Vagina (tissue), 2 donors: ENCODE data around the gene PAQR7.

Source experiments
- CTCF ChIP-seq, 3 experiments: fragments of 450-650 bp in 2 of 3; fragments of 200-600 bp in 1 of 3; sonication (generic) in 1 of 3; IDR thresholded peaks; one replicate each; pipeline ENCODE4 v1.5.1; 2017 to 2019; ENCODE audit warnings: antibody characterized with exemption in 3 of 3, mild to moderate bottlenecking in 2 of 3, moderate library complexity in 2 of 3
- POLR2A ChIP-seq, 2 donors: fragments of 450-650 bp; IDR thresholded peaks; one replicate each; pipeline ENCODE4 v1.6.1; 2017; ENCODE audit warnings: antibody characterized with exemption in 2 of 2, mild to moderate bottlenecking in 2 of 2, moderate library complexity in 2 of 2
- POLR2AphosphoS5 ChIP-seq, 2 donors: sonication (generic); formaldehyde crosslinking; IDR thresholded peaks; one replicate each; pipeline ENCODE4 v1.9.0; 2017; ENCODE audit warnings: antibody characterized with exemption in 2 of 2, mild to moderate bottlenecking in 2 of 2, low read depth in 1 of 2; ENCODE audit not compliant: insufficient read depth in 1 of 2

DNA sequence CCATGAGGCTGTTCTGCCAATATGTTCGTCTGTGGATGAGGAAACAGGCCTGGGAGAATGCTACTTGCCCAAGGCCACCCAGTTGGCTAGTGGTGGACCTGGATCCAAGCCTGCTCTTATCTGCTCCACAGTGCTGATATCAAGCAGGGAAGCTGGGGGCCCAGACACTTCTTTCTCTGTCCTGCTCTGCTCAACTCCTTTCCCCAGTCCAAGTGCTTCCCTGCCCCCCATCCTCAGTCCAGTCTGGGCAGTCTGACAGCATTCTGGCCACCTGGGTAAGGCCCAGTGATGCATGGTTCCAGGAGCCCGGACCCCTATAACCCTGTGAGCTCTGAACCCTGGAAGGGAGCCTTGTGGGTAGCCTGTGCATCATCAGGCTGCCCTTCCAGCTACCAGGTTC is 4.2 kb upstream of the PAQR7 start:
- TF ChIP-seq CTCF (IDR thresholded peaks at IDR 0.05) (no peak), POLR2A (IDR thresholded peaks at IDR 0.05) (no peak), POLR2AphosphoS5 (IDR thresholded peaks at IDR 0.05; ENCODE audit: insufficient read depth in 1 of 2, low read depth in 1 of 2) (no peak)
